H1 (cell line): ENCODE results near the gene CCT3. TPM values are rescaled to one million over a fixed set of nuclear protein-coding genes. Genes with fewer than 3 reads are reported as not detected.

Experiments
- polyA plus RNA-seq, 7 experiments: library from polyadenylated mRNA; depleted of rRNA in 3 of 7; stranded (reverse) in 5 of 7; unstranded in 2 of 7; fragments of >200 nt in 5 of 7; fragments of 200-250 nt in 2 of 7; gene quantifications; 1 replicate in 5 of 7; 2 replicates in 1 of 7; 4 replicates in 1 of 7; pipeline versions ENCODE4 v1.2.1 to v1.2.3, GENCODE V29; 2011 to 2013; ENCODE audit warnings: missing spikeins in 2 of 7, mixed read lengths in 2 of 7
- total RNA-seq: library from RNA; stranded (reverse); fragmentation: NEBNext Ultra II Directional; extraction: Animal tissue kit (Norgen Biotek cat#: 25700); gene quantifications from 2 replicates; pipeline ENCODE4 v1.2.1, GENCODE V29; 2021
- TF ChIP-seq, protein P1 (sequence below): IDR thresholded peaks from 2 replicates; pipeline ENCODE4 v1.6.1; 2012; ENCODE audit warnings: low read length, inconsistent platforms

The CCT3 gene
- total and polyA plus RNA-seq, 2 of the 8 experiments (the other 6 are each of a cell fraction or from before 2014, with no cell fraction given) = 431 to 480 TPM

DNA sequence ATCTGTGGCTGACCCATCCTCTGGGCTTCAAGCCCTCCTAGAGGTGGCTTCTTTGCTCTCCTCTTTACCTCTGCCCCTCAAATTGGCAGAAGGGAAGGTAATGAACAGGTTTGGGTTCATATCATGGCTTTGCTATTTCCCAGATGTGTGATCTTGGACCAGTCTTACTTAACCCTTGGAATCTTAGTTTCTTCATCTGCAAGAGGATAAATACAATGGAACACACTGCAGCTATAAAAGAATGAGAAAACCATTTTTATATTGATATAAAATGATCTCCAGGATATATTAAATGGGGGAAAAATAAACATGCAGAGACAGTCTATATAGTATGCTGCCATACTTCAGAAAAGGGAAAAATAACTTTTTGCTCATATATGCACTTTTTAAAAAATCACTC lies 48.2 kb downstream of the CCT3 start (continued):
- TF ChIP-seq, protein P1, sequence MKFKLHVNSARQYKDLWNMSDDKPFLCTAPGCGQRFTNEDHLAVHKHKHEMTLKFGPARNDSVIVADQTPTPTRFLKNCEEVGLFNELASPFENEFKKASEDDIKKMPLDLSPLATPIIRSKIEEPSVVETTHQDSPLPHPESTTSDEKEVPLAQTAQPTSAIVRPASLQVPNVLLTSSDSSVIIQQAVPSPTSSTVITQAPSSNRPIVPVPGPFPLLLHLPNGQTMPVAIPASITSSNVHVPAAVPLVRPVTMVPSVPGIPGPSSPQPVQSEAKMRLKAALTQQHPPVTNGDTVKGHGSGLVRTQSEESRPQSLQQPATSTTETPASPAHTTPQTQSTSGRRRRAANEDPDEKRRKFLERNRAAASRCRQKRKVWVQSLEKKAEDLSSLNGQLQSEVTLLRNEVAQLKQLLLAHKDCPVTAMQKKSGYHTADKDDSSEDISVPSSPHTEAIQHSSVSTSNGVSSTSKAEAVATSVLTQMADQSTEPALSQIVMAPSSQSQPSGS = no peak
